HK-2 (cell line): Measurements from ENCODE around the gene SPEM3.
"Not testable (repeated sequence)": the region's sequence is repeated elsewhere in the genome, so short reads cannot be mapped to it uniquely, and the experiment has no call there.

ENCODE experiments used
- DNase-seq: peaks from one replicate; pipeline ENCODE4 v3.0.0-alpha.2; 2018; ENCODE audit not compliant: unreplicated experiment

Gene SPEM3

DNA sequence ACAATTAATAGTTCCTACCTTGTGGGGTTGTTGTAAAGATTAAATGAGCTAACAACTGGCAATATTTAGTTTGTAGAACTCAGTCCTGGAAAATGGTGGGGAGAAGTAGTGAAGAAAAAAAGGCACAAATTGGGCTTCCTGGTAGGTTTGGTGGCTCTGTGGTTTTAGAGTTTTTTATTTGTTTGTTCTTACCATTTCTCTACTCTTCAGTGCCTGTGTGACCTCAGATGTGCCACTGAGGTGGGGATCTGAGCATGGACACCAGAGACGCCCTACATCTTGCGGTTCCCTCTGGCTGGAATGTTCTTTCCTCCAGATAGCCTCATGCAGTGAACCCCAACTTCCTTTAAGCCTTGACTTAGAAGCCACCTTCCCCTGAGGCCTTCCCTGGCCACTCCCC is 43.1 kb downstream of the SPEM3 start:
- DNase-seq = no peak

GRCh38 chr17:7474767-7475166 is 46.1 kb downstream of the SPEM3 start:
- DNase-seq = not testable (repeated sequence)

GRCh38 chr17:7475764-7476422 is 47.2 kb downstream of the SPEM3 start:
- DNase-seq = no peak

DNA sequence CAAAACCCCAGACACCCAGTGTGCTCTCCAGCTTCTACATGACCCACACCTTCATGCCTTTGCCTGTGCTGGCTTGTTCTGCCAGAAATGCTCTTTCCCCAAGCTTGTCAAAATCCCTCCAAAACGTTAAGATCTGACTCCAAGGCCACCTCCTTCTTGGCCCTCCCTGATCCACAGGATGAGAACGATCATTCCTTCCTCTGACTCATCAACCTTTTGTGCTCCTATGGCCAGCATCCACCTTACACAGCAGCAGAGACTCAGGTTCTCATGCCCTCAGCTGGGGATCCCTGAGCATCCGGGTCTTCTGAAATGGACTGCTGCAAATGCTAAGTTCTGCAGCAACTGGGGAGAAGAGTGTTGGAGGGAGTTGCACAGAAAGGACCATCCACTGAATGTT is 47.8 kb downstream of the SPEM3 start:
- DNase-seq = no peak

- no peak for DNase-seq
Measured at GRCh38 chr17:7476951-7477350, 48.3 kb downstream of the SPEM3 start.

DNA sequence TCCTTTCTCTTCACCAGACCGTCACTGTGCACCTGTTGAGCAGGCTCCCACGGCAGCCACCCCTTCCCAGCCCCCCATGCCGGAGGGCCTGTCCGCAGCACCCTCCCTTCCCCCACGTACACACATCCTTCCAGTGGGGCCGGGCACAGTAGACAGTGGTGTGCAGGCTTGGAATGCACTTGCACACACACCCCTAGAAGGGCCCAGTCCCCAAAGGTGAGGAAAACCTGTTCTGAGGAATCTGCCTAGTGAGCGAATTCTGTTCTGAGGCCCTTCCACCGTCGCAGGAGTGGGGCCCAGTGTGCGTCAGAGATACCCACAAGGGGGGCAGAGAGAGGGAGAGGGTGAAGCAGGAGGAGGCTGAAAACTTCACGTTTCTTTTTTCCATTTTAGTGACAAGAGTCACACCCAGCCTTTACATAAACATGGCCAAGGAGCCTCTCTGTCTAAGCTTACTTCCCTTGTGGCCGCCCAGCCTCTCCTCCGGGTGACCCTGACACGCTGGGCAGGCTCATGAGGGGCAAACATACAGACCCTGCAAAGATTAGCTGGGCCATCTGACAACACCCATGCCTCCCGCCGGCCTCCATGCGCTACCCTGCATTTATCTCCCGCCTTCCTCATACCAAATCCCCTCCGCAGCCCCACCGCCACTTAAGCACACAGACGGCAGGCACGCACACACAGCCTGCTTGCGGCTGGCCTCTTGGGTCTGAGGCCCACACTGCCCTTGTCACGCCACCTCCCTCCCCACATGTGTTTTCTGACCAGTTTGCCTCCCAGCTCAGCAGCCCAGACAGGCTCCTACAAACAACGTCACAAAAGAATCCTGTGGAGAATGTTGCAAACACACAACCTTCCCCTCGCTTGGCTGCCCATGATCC is 49.0 kb downstream of the SPEM3 start:
- no peak for DNase-seq

DNA sequence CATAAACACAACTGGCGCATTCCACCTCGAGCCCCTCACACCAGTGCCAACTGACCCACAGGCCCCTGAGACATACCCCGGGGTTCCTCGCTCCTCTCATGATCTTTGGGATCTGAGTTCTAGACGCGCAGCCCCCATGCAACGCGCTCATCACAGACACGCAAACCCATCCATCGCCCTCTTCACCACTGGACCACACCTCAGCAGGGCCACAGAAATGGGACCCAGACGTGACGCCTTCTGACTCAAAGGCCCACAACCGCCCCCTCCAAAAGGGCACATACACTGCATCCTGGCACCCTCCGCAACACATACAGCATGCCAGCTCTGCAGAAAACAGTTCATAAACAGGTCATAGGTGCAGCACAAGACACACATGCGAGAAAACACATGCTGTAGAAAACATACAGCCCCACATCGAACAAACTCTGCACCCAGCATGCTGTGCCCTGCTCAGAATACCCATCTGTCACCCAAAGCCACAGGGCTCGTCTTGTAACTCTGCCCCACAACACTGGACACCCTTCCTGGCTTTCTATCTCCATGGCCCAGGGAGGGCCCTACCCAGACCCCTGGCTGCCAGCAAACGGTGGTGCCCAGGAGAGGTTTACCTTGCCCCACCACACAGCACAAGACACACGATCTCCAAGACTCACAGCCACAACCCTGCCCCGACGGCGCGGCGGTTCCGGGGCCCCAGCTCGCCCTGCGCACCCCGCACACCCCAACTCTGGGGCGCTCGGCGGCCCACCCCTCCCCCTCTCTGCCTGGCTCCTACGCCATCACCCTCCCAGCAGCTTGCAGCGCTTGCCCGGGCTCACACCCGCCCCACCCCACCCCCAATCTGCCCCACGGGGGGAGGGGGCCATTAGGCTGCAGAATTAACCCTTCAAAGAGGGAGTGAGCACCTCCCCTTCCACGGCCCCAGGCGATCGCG is 49.9 kb downstream of the SPEM3 start:
- peak; percentile 34 for DNase-seq

GRCh38 chr17:7479213-7480088 is 50.8 kb downstream of the SPEM3 start, which contains the start of gene ZBTB4:
TSS of gene ZBTB4 (minus strand) at chr17:7479631. CDS start at chr17:7466801, 12,830 bp downstream.
- DNase-seq = peak; percentile 51

- no peak for DNase-seq
Measured at GRCh38 chr17:7480089-7480384, 51.4 kb downstream of the SPEM3 start.

- not testable (repeated sequence) for DNase-seq
Measured at GRCh38 chr17:7481275-7481674, 52.6 kb downstream of the SPEM3 start, which contains the start of gene SLC35G6. TSS of gene SLC35G6 (plus strand) at chr17:7481446. CDS start at chr17:7481517, 71 bp downstream.

DNA sequence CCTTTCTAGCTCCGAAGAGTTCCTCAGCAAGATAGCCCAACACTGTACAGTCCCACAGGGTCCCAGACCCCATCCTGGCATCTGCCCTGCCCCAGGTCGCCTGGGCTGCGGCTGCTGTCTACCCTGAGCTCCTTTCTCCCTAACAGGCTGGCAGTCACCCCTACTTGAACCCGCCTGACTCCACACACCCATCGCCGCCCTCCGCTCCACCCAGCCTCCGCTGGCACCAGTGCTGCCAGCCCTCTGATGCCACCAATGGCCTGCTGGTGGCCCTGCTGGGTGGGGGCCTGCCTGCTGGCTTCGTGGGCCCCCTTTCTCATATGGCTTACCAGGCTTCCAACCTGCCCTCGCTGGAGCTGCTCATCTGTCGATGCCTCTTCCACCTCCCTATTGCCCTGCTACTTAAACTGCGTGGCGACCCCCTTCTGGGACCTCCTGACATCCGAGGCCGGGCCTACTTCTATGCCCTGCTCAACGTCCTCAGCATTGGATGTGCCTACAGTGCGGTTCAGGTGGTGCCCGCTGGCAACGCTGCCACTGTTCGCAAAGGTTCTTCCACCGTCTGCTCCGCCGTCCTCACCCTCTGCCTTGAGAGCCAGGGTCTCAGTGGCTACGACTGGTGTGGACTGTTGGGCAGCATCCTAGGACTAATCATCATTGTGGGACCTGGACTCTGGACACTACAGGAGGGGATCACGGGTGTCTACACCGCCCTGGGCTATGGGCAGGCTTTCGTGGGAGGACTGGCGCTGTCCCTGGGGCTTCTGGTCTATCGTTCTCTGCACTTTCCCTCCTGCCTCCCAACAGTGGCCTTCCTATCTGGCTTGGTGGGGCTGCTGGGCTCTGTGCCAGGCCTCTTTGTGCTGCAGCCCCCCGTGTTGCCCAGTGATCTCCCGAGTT is 53.4 kb downstream of the SPEM3 start:
- DNase-seq = not testable (repeated sequence)
